RWPE2 (cell line): ENCODE results near the gene TMEM50B.

Experiments
- ATAC-seq: fragments of 200-7000 bp; cut with Tn5 transposase; 3 replicates; pipeline ENCODE4 v1.9.1; 2021; ENCODE audit warnings: low read depth
- DNase-seq: peaks from one replicate; pipeline ENCODE4 v3.0.0-alpha.2; 2020; ENCODE audit warnings: low spot score
- H3K27ac ChIP-seq: fragments of 450-650 bp; 2 replicates; pipeline ENCODE4 v1.5.1; 2017; ENCODE audit warnings: mild to moderate bottlenecking; ENCODE audit not compliant: poor library complexity, severe bottlenecking
- H3K27me3 ChIP-seq: fragments of 250-450 bp; sonication (Bioruptor Pico); 2 replicates; pipeline ENCODE4 v1.5.1; 2021; ENCODE audit warnings: mild to moderate bottlenecking, moderate library complexity; ENCODE audit not compliant: insufficient read depth, poor library complexity, severe bottlenecking
- H3K36me3 ChIP-seq: fragments of 250-450 bp; sonication (Bioruptor Pico); 2 replicates; pipeline ENCODE4 v1.5.1; 2020; ENCODE audit warnings: low read depth, mild to moderate bottlenecking, moderate library complexity
- H3K4me1 ChIP-seq: fragments of 250-450 bp; sonication (Bioruptor Pico); 2 replicates; pipeline ENCODE4 v1.5.1; 2021; ENCODE audit warnings: mild to moderate bottlenecking, moderate library complexity; ENCODE audit not compliant: insufficient read depth, poor library complexity, severe bottlenecking
- H3K4me3 ChIP-seq: fragments of 250-450 bp; sonication (Bioruptor Pico); 2 replicates; pipeline ENCODE4 v1.5.1; 2021; ENCODE audit warnings: mild to moderate bottlenecking, moderate library complexity; ENCODE audit not compliant: severe bottlenecking
- H3K9me3 ChIP-seq: fragments of 250-450 bp; sonication (Bioruptor Pico); 2 replicates; pipeline ENCODE4 v1.5.1; 2021; ENCODE audit warnings: mild to moderate bottlenecking, moderate library complexity; ENCODE audit not compliant: severe bottlenecking
- CTCF ChIP-seq: fragments of 450-650 bp; IDR thresholded peaks from one replicate; pipeline ENCODE4 v1.5.1; 2017; ENCODE audit warnings: mild to moderate bottlenecking, moderate library complexity; ENCODE audit not compliant: poor library complexity, severe bottlenecking

TMEM50B gene

GRCh38 chr21:33479679-33480480 is at the start of gene TMEM50B:
TSS of gene TMEM50B (minus strand) at chr21:33479974. CDS start at chr21:33468885, 11,089 bp downstream.
- TF ChIP-seq CTCF, result peak; percentile 41
- H3K4me3 ChIP-seq, result peak within 1 kb of the TSS; percentile 89

DNA sequence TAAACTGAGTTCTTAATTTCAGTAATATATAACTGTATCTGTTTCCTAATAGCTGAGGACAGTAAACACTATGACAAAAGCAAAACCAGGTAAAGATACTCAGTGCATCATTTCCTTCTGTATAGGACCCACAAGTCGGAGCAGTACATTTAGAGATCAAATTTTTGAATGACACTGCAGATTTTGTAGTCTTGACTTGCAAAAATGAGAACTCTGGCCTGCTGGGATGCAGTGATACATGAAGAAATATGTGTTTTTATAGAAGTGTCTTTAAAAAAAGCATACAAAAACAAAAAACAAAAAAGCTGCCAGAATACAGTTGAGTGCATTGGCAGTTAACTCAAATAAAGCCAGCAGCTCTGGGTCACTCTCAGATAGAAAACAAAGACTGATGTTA is 43.2 kb upstream of the TMEM50B start:
- H3K9me3 ChIP-seq, result no peaks in the 10 kb centered on the region
- ATAC-seq (no peak), DNase-seq (no peak)
- no peak overlapping the region for H3K27ac ChIP-seq
- no peak for TF ChIP-seq CTCF
- peaks cover 90% of the 10 kb centered on the region for H3K36me3 ChIP-seq
- H3K4me3 ChIP-seq, result no peak overlapping the region
- H3K4me1 ChIP-seq, result no peaks in the 10 kb centered on the region
- H3K27me3 ChIP-seq, result no peaks in the 10 kb centered on the region

More at GRCh38 chr21:33479679-33480480, at the start of gene TMEM50B:
- DNase-seq (peak; percentile 92), ATAC-seq (peak; percentile 93)
- Histone ChIP-seq H3K9me3 (peaks cover 2% of the 10 kb centered on the region), H3K4me1 (no peaks in the 10 kb centered on the region), H3K36me3 (no peaks in the 10 kb centered on the region; the same call in none of the 2 replicates), H3K27me3 (no peaks in the 10 kb centered on the region), H3K27ac (peak within 1 kb of the TSS; percentile 67)

- H3K36me3 ChIP-seq, result peaks cover 90% of the 10 kb centered on the region
- no peak for DNase-seq
- no peak overlapping the region for H3K27ac ChIP-seq
- H3K4me3 ChIP-seq, result no peak overlapping the region
- ATAC-seq, result no peak
- H3K9me3 ChIP-seq, result no peaks in the 10 kb centered on the region
- no peaks in the 10 kb centered on the region for H3K4me1 ChIP-seq
- TF ChIP-seq CTCF, result no peak
- no peaks in the 10 kb centered on the region for H3K27me3 ChIP-seq
These were observed 42.7 kb upstream of the TMEM50B start for GRCh38 chr21:33522297-33522952.

DNA sequence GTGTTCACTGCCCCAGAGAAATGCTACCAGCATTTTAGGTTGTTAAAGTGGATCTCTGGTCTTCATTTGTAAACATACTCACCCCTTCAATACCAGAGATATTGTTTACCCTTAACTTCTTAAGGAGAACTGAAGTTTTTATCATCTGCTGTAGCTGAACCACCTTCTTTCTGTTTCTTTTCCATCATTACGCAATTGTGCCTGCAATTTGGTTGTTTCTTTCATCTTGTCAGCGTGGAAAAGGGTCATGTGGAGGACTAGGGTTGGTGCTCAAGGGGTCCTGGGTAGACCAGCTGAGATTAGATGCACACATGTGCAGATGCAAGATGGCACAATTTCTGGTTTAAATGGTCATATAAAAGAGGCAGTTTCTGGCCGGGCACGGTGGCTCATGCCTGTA is 39.1 kb upstream of the TMEM50B start:
- no peaks in the 10 kb centered on the region for H3K9me3 ChIP-seq
- peaks cover 88% of the 10 kb centered on the region for H3K36me3 ChIP-seq
- no peak for TF ChIP-seq CTCF
- no peak overlapping the region for H3K27ac ChIP-seq
- DNase-seq (no peak), ATAC-seq (no peak)
- no peaks in the 10 kb centered on the region for H3K4me1 ChIP-seq
- H3K4me3 ChIP-seq, result no peak overlapping the region
- H3K27me3 ChIP-seq, result no peaks in the 10 kb centered on the region
